Stimulated activated CD4-positive, alpha-beta T cell treated with anti-CD3 and anti-CD28 coated beads, TNF-alpha, amount 100 ng/mL, for 1 hour (primary cell): ENCODE data around the gene GET4.
"Not testable (repeated sequence)": the region's sequence is repeated elsewhere in the genome, so short reads cannot be mapped to it uniquely, and the experiment has no call there.

ENCODE experiments used
- DNase-seq, 3 donors: peaks; one replicate each; pipeline ENCODE4 v3.0.0-alpha.2; 2020; ENCODE audit warnings: low read depth in 3 of 3, low spot score in 1 of 3

Gene GET4

DNA sequence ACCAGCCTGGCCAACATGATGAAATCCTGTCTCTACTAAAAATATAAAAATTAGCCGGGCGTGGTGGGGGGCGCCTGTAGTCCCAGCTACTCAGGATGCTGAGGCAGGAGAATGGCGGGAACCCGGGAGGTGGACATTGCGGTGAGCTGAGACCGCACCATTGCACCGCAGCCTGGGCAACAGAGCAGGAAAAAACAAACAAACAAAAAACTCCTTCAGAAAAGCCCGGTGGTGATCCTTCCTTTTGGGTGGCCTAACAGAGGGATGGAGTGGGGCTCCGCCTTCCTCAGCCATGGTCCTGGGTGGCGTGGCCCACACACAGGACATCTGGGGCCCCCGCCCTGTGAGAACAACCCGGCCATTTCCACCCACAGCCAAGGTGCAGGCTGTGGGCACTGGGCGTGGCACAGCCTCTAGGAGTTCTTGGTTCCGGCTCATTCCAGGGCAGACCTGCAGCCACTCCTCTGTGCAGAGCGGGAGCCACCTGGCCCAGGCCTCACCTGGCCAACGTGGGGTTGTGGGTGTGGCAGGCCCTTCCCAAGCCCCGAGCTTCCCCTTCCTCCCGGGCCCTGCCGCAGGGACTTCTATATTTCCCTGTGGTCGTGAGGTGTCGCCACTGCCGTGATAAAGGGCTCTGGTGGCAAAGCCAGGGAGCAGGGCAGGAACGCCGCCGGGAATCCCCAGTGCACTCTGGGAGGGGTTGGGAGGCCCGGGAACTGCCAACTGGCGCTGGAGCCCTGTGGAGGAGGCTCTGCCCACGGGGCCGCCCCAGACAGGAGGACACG lies 37.6 kb downstream of the GET4 start:
- no peak for DNase-seq

DNA sequence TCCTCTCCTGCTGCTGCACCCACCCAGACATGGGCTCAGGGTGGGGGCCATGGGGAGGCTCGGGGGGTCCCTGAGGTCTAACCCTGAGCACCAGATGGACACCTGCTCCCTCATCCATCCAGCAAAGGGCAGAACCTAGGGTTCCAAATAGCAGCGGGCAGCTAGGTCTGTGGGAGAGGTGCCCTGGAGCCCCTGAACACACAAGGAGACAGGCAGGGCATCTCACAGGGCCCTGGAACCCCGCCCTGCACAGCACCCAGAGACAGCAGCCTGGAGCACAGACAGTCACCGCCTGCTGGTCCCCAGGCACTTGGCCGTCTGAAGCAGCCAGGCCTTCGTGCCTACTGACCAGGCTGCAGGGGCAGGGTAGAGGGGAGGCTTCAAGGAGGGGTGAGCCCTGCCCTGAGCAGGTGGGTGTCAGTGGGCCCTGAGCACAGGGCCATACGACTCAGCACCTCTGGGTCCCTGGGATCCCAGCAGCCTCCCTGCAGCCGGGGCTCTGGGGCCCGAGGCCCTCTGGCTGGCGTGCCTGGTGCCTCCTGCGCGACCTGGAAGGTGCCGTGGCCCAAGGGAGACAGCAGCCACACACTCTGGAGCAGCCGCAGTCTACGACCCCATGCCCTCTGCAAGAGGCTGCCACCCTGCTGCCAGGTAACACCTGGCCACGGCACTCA lies 38.3 kb downstream of the GET4 start:
- DNase-seq, result no peak

DNA sequence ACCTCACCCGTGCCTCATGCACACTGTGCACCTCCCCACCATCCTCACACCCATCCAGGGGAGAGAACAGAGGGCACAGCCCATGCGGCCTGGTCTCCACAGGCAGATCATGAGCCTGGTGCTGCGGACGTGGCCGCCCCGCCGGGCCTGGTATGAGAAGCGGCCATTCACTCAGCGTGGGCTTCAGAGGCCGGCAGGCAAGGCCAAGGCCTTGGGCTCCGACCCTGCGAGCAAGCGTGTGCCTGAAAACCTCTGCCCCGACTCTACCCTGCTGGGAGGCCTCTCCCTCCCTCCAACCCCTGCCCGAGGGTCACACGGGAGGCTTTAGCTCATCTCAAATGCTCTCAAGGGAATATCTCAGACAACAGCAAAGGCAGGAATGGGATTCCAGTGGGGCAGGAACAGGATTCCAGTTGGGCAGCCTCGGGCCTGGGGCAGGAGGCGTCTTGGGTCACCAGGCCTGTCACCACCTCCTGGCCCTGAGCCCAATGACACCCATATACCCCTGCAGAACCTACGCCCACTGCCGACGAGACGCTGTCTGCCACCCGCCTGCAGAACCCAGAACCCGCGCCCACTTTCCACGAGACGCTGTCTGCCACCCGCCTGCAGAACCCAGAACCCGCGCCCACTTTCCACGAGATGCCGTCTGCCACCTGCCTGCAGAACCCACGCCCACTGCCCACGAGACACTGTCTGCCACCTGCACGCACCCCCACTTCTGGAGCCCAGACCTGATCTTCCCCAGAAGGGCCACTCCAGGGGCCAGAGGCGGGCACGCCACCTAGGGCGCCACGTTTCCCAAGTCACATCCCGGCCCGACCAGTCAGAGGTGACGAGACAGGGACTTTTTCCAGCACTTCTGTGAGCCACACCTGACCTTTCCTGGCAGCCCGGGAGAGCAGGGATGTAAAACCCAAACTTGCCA lies 39.2 kb downstream of the GET4 start:
- no peak for DNase-seq

- DNase-seq, result no peak
These were observed 40.1 kb downstream of the GET4 start for GRCh38 chr7:916291-916941.

DNA sequence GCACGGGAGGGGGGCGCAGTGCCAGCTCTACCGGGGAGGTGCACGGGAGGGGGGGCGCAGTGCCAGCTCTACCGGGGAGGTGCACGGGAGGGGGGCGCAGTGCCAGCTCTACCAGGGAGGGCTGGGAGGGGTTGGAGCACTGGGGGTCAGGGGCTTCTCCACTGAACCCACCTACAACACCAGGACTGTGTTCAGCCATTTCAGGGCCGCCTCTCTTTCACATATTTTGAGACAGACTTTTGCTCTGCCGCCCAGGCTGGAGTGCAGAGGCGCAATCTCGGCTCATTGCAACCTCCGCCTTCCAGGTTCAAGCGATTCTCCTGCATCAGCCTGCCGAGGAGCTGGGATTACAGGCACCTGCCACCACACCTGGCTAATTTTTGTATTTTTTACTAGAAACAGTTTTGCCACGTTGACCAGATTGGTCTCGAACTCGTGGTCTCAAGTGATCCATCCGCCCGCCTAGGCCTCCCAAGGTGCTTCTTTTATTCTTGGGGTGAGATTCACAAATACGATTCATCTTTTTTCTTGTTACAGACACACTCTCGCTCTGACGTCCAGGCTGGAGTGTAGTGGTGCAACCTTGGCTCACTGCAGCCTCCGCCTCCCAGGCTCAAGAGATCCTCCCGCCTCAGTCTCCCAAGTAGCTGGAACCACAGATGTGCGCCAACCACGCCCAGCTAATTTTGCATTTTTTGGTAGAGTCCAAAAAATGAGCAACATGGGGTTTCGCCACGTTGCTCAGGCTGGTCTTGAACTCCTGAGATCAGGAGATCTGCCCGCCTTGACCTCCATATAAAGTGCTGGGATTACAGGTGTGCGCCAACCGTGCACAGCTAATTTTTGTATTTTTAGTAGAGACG lies 41.1 kb downstream of the GET4 start:
- no peak for DNase-seq

DNA sequence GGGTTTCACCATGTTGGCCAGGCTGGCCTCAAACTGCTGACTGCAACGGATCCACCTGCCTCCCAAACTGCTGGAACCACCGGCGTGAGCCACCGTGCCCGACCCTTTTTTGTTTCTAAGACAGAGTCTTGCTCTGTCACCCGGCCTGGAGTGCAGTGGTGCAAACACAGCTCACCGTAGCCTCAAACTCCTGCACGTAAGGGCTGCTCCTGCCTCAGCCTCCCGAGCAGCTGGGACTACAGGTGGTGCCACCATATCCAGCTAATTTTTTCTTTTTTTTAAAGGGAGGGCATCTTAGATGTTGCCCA lies 41.7 kb downstream of the GET4 start:
- no peak for DNase-seq

DNA sequence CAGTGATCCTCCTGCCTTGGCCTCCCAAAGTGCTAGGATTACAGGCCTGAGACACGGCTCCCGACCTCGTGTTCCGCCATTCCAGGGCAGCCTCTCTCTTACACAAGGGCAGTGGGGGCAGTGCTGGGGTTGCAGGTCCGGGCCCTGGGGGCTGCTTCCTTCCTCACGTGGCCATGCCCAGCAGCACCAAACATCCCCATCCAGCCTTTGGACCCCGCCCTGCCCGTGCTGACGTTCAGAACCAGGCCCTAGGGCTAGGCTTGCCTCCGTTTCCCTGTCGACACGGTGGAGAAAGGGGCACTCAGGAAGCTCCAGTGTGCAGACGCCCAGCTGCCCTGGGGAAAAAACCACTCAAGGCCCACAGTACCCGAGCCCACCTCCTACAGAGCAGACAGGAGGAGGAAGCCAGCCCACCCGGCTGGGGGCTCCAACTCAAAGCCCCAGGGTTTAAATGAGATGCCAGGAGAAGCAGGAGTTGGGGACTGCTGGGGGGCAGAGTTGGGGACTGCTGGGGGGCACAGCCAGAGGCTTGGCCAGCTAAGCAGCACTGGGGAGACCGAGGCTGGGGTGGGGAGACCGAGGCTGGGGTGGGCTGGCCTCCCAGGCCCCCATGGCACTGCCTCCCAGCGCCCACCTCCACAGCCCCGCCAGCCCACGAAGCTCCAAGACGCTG lies 42.2 kb downstream of the GET4 start:
- DNase-seq, result no peak

DNA sequence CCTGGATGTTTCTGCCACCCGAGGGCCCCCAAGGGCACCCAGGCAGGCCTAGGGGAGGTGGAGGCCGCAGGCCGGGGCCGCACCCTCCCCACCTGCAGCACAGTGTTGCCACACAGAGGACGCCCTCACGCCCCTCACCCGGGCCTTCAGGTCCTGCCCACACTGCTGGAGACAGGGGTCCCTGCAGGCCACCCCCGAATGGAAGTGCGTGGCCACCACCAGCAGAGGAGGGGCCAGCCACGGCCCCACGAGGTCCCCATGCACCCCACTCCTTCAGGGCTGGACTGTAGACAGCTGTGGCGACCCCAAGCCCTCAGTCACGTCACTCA lies 42.7 kb downstream of the GET4 start:
- DNase-seq, result no peak

GRCh38 chr7:919924-920341 lies 43.6 kb downstream of the GET4 start:
- no peak for DNase-seq

DNA sequence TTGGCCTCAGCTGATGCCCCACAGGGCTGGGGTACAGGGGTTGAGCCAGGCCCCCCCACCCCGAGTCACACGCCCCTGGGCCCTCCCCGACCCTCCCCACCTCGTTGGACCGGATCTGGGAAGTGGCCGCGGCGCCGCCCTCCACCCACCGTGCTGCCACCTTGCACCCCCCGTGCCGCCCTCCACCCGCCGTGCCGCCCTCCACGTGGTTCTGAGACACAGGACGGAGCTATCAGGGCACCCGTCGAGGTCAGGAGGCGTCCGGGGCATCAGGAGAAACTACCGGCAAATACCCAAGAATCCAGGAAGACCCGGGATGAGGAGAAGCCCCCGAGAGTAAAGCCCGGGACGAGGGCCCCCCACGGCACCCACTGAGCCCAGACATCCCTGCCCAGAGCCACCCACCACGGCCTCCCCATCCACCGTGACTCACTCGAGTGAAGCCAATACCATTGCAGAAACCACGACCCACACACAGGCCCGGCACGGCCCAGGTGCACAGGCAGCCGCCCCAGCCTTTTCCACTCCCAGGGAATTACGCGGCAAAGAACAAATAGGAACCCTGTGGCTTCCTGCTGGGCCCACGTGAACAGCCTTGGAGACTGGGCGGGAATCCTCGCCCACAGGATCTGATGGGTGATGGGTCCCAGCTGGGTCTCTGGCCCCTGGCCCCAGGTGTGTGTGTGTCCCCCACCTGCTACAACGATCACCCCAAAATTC lies 44.2 kb downstream of the GET4 start:
- DNase-seq, result no peak

DNA sequence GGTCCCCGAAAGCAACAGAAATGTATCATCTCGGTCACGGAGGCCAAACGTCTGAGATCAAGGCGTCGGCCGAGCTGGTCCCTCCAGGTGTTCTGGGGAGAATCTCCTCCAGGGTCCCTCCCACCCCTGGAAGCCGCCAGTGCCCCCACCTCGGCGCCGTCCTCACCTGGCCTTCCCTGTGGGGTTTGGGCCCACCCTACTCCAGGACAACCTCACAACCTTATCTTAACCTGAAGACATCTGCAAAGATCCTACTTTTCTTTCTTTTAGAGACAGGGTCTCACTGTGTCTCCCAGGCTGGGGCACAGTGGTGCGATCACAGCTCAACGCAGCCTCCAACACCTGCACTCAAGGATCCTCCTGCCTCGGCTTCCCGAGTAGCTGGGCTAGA lies 44.7 kb downstream of the GET4 start:
- no peak for DNase-seq

GRCh38 chr7:921581-922333 lies 45.4 kb downstream of the GET4 start:
- DNase-seq, result no peak

DNA sequence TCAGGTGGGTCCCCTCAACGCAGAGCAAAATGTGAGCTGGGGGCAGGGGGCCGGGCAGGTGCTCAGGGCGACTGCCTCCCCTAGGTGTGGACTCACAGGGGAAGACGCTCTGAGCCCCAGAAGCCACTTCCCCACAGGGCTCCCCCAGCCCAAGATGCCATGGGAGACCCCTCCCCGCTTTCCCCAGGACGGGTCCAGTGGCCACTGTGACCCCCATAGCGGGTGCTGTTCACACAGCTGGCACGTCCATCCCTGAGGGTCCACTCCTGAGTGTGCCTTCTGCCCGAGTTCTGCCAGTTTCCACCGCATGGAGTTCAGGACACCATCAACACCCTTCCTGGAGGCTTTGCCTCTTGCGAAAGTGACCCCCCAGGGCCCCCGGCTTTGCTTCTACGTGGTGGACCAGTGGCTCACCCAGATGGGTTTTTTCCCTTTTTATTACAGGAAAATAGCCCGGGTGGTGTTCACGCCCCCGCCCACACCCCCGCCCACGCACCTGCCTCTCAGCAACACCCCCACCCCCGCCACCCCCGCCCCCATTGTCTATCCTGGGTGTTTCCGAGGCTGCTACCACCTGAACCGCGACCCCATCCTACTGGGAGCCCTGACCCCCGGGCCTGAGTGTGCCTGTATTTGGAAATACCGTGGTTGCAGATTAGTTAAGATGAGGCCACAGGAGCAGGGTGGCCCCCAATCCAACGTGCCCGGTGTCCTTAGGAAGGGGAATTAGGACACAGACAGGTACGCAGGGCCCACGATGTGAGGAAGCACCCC lies 46.2 kb downstream of the GET4 start:
- DNase-seq, result no peak

GRCh38 chr7:923108-924041 lies 47.0 kb downstream of the GET4 start:
- DNase-seq, result peak; percentile 78 to 88 (median 81)

- DNase-seq, result not testable (repeated sequence)
These were observed 47.7 kb downstream of the GET4 start for GRCh38 chr7:924042-924441.

DNA sequence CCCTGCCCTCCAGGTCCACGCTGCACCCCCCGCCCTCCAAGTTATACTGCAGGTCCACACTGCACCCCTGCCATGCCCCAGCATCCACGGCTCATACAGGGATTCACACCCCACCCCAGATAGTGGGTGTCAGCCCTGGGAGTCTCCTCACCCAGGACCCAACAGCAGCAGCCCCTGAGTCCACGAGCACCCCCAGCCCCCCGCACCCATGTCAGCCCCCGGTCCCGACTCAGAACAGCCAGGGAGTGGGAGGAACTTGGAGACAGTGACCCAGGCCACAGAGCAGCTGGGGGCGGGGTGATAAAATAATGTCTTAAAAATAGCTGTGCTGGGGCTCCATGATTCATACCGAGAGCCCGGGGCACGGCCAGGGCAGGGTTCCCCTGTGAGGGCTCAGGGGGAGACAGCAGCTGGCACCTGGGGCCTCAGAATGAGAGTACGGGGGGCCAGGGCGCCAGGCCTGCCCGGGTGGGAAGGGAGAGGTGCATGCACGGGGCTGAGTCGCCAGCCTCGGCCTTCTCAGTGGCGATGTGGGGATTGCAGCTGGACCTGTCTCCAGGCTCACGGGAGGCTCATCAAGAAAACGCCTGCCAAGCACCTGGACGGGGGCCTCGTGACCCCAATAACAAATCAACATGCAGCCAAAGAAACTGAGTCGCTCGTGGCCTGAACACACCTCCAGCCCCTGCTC lies 48.3 kb downstream of the GET4 start:
- no peak for DNase-seq
